AG10803 (cell line): ENCODE measurements around the gene DNAH10.
A peak's percentile ranks its signal among the peaks of the same experiment; 100 is the strongest.

ENCODE experiments used
- DNase-seq: peaks from one replicate; pipeline ENCODE4 v3.0.0; 2010; ENCODE audit warnings: low read depth
- H3K4me3 ChIP-seq: 2 replicates; pipeline ENCODE4 v1.5.1; 2011; ENCODE audit warnings: mild to moderate bottlenecking, low read length, control low read depth
- TF ChIP-seq, protein P1 (sequence below): conservative IDR thresholded peaks from 2 replicates; pipeline ENCODE4 v1.5.1; 2011; ENCODE audit warnings: mild to moderate bottlenecking, low read length, control low read depth, inconsistent platforms

DNAH10 gene

DNA sequence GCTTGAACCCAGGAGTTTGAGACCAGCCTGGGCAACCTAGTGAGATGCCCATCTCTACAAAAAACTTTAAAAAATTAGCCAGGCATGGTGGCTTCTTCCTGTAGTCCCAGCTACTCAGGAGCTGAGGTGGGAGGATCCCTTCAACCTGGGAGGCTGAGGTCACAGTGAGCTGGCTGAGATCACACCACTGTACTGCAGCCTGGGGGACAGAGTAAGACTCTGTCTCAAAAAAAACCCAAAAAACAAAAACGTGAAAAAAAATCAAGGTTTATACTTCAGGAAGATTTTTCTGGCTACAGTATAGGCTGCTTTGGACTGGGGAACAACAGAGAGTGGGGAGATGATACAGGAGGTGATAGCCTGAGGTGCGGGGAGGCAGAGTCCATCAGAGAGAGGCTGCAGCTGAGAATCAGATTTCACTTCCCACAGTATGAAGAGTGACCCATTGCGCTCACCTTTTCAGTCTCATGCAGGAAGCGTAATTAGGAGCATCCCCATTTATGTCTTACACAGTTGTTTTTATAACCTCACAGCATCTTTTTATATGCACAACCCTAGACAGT is 28.9 kb downstream of the DNAH10 start:
- no peak overlapping the region for H3K4me3 ChIP-seq
- TF ChIP-seq, protein P1, sequence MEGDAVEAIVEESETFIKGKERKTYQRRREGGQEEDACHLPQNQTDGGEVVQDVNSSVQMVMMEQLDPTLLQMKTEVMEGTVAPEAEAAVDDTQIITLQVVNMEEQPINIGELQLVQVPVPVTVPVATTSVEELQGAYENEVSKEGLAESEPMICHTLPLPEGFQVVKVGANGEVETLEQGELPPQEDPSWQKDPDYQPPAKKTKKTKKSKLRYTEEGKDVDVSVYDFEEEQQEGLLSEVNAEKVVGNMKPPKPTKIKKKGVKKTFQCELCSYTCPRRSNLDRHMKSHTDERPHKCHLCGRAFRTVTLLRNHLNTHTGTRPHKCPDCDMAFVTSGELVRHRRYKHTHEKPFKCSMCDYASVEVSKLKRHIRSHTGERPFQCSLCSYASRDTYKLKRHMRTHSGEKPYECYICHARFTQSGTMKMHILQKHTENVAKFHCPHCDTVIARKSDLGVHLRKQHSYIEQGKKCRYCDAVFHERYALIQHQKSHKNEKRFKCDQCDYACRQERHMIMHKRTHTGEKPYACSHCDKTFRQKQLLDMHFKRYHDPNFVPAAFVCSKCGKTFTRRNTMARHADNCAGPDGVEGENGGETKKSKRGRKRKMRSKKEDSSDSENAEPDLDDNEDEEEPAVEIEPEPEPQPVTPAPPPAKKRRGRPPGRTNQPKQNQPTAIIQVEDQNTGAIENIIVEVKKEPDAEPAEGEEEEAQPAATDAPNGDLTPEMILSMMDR = no peak
- no peak for DNase-seq

DNA sequence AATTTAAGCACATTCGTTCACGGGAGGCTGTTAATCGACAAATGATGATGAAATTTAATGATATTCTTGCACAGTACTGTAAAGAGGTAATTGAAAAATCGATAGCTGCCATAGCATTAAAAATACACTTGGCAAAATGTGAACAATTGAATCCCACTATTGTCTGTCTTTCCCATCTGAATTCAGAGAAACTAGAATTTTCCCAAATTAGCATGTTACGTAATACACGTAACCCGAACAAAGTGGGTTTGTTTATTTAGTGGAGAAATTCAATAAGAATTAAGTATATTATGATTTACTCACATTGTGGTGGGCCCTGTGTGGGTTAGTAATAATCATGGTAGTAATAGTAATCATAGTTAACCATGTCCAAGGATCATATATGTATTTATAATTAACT is 31.9 kb downstream of the DNAH10 start:
- DNase-seq = no peak
- TF ChIP-seq, protein P1 = no peak
- H3K4me3 ChIP-seq = no peak overlapping the region

GRCh38 chr12:123798518-123798917 is 36.4 kb downstream of the DNAH10 start:
- TF ChIP-seq, protein P1 = no peak
- no peak for DNase-seq
- no peak overlapping the region for H3K4me3 ChIP-seq

DNA sequence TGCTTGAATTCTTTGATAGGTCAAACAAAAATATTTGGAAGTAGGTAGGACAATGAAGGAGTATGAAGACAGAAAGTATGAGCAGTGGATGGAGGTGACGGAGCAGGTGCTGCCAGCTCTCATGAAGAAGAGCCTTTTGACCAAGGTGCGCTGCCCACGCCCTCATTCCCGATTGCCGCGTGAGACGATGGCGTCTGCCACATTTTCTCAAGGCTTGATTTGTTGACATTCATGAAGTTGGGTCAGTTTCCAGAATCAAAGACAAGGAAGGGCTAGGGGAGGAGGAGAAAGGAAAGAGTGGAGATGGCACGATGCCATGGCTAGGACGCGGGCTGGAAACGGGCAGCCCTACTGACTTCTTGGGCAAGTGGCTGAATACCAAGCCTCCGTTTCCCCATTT is 37.1 kb downstream of the DNAH10 start:
- TF ChIP-seq, protein P1 = no peak
- no peak overlapping the region for H3K4me3 ChIP-seq
- no peak for DNase-seq

- TF ChIP-seq, protein P1 = peak; percentile 69
- no peak overlapping the region for H3K4me3 ChIP-seq
- peak; percentile 43 for DNase-seq
Observed at GRCh38 chr12:123801573-123802178, 39.6 kb downstream of the DNAH10 start.

DNA sequence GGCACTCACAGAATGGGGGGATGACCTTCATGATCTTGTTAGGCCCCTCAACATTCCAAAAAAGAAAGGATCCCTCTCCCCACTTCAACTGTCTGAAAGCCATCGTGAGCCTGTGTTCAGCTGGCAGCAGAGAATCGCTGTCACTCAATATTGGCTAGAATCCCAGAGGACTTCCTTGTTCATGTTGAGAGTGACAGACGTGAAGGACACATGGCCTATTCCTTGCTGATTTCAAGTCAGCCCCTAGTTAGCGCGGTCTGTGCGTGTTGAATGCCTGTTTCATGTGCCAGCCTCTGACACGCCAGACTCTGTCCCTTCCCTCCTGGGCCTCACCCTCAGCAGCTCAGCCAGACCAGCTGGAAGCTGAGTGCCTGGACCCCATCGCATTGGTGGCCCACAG is 43.1 kb downstream of the DNAH10 start:
- TF ChIP-seq, protein P1 = no peak
- no peak for DNase-seq
- H3K4me3 ChIP-seq = no peak overlapping the region

DNA sequence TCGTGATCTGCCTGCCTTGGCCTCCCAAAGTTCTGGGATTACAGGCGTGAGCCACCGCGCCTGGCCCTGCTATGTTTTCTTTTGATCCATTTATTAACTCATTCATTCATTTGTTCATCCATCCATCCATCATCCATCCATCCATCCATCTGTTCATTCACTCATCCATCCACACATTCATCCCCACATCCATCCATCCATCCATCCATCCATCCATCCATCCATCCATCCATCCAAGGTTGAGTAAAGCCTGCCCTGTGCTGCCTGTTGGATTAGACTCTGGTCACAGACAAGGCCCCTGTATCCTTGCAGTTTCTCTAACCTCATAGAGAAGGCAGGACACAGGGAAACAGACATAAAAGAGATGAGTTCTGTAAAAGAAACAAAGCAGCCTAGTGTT is 44.9 kb downstream of the DNAH10 start:
- H3K4me3 ChIP-seq = no peak overlapping the region
- no peak for DNase-seq
- TF ChIP-seq, protein P1 = no peak
